Transverse colon (tissue), 4 donors: ENCODE measurements around the gene MBNL1. TPM values are rescaled to one million over a fixed set of nuclear protein-coding genes. Genes with fewer than 3 reads are reported as not detected.
A peak's percentile ranks its signal among the peaks of the same experiment; 100 is the strongest.
"Not testable (repeated sequence)": the region's sequence is repeated elsewhere in the genome, so short reads cannot be mapped to it uniquely, and the experiment has no call there.

Source experiments
- DNase-seq: peaks from one replicate; pipeline ENCODE4 v3.0.0-alpha.2; 2019
- H3K27ac ChIP-seq, 4 donors: fragments of 200-600 bp; sonication (generic); 2 replicates each; pipeline ENCODE4 v1.5.1; 2016 to 2018; ENCODE audit warnings: inconsistent platforms in 4 of 4
- H3K27me3 ChIP-seq: fragments of 200-600 bp; sonication (generic); 2 replicates; pipeline ENCODE4 v1.5.1; 2017; ENCODE audit warnings: inconsistent platforms
- H3K36me3 ChIP-seq, 4 donors: fragments of 200-600 bp; sonication (generic); 2 replicates each; pipeline ENCODE4 v1.5.1; 2017 to 2019; ENCODE audit warnings: inconsistent platforms in 4 of 4
- H3K4me1 ChIP-seq, 4 donors: fragments of 200-600 bp; sonication (generic); 2 replicates each; pipeline ENCODE4 v1.5.1; 2017 to 2020; ENCODE audit warnings: inconsistent platforms in 4 of 4
- H3K4me3 ChIP-seq, 4 donors: fragments of 200-600 bp; sonication (generic); 1 replicate in 1 of 4; 2 replicates in 3 of 4; pipeline versions ENCODE4 v1.5.1 to v1.6.1; 2017 to 2019; ENCODE audit warnings: inconsistent platforms in 4 of 4
- H3K9me3 ChIP-seq, 2 donors: fragments of 200-600 bp; sonication (generic); 2 replicates each; pipeline ENCODE4 v1.5.1; 2017 to 2019; ENCODE audit warnings: inconsistent platforms in 2 of 2
- EP300 ChIP-seq: sonication (generic); formaldehyde crosslinking; IDR thresholded peaks from one replicate; pipeline ENCODE4 v1.6.1; 2017; ENCODE audit warnings: antibody characterized with exemption, low read depth
- POLR2A ChIP-seq: fragments of 450-650 bp; IDR thresholded peaks from one replicate; pipeline ENCODE4 v1.6.1; 2016; ENCODE audit warnings: antibody characterized with exemption, mild to moderate bottlenecking, moderate library complexity
- POLR2AphosphoS5 ChIP-seq, 3 donors: sonication (generic); formaldehyde crosslinking; IDR thresholded peaks; one replicate each; pipeline ENCODE4 v1.6.1; 2016; ENCODE audit warnings: antibody characterized with exemption in 3 of 3
- whole genome bisulfite sequencing, 2 donors: methylation state at CpG; one replicate each; pipeline ENCODE4 v1.1.5; 2018; ENCODE audit warnings: low coverage in 1 of 2; 5-methylcytosine and 5-hydroxymethylcytosine counted together
- in situ Hi-C, 4 donors: fragments of 200-750 bp; cut with MboI; loops; one replicate each; pipeline versions ENCODE4 v1.15.0 to v1.15.1; 2017; ENCODE audit warnings: low sequenced_read_pairs in 3 of 4, low pct_ligation_motif_present in 1 of 4, low pct_unique_long_range_greater_than_20kb in 1 of 4
- intact Hi-C: fragments of 100-400 bp; cut with DNase I; formaldehyde crosslinking; loops from one replicate; pipeline ENCODE4 v1.15.1; 2023; ENCODE audit warnings: low total_unique reads
- total RNA-seq, 4 donors: library from RNA; depleted of rRNA; stranded (reverse); fragments of >200 nt; gene quantifications; one replicate each; pipeline ENCODE4 v1.1.0, GENCODE V29; 2016
- TF ChIP-seq, protein P1 (sequence below), 5 experiments: fragments of 200-600 bp in 3 of 5; fragments of 450-650 bp in 2 of 5; sonication (generic) in 3 of 5; IDR thresholded peaks; 1 replicate in 2 of 5; 2 replicates in 3 of 5; pipeline ENCODE4 v1.5.1; 2016 to 2017; ENCODE audit warnings: antibody characterized with exemption in 5 of 5, inconsistent platforms in 3 of 5, mild to moderate bottlenecking in 2 of 5, moderate library complexity in 1 of 5

MBNL1 gene
- total RNA-seq, 4 donors from 2014 or later: 232 to 658 (median 509) TPM

DNA sequence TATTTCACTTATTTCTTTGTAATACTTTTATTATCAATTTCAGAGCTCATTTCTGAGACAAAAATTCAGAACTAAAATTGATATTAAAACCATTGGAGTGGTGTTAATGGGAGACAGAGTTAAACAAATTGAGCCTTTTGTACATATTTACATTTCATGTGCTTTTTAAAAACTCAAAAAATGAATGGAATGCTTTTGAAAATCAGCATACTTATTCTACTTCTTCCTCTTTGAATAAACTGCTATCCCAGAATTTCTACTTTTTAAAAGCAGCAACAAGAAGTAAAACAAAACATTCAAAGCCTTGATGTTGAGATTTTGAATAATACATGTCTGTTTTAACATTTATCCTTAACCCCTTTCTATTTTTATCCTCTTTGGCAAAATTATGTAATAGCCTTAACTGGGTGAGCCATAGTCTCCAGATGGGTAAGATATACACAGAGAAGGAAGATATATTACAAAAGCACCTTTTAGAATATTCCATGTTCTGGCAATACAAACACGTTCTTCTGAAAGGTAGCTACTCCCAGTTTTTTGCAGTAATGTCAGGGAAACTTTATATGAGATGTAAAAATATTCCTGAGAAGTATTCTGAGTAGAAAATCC lies 123.6 kb downstream of the MBNL1 start:
- no peak overlapping the region for H3K4me3 ChIP-seq
- in situ Hi-C loops (no loop called here), intact Hi-C loops (no loop called here)
- TF ChIP-seq EP300 (no peak), POLR2A (no peak), POLR2AphosphoS5 (IDR thresholded peaks at IDR 0.05) (no peak)
- TF ChIP-seq, protein P1, sequence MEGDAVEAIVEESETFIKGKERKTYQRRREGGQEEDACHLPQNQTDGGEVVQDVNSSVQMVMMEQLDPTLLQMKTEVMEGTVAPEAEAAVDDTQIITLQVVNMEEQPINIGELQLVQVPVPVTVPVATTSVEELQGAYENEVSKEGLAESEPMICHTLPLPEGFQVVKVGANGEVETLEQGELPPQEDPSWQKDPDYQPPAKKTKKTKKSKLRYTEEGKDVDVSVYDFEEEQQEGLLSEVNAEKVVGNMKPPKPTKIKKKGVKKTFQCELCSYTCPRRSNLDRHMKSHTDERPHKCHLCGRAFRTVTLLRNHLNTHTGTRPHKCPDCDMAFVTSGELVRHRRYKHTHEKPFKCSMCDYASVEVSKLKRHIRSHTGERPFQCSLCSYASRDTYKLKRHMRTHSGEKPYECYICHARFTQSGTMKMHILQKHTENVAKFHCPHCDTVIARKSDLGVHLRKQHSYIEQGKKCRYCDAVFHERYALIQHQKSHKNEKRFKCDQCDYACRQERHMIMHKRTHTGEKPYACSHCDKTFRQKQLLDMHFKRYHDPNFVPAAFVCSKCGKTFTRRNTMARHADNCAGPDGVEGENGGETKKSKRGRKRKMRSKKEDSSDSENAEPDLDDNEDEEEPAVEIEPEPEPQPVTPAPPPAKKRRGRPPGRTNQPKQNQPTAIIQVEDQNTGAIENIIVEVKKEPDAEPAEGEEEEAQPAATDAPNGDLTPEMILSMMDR (IDR thresholded peaks at IDR 0.05): no peak
- H3K9me3 ChIP-seq: no peaks in the 10 kb centered on the region
- WGBS, 2 donors: 62 to 100% methylated on average over 1 of the region's 1 CpG
- H3K4me1 ChIP-seq: peaks cover 11 to 63% (median 19%) of the 10 kb centered on the region in 4 donors
- H3K27me3 ChIP-seq: no peaks in the 10 kb centered on the region
- no peak for DNase-seq
- H3K27ac ChIP-seq: peak overlapping the region; percentile 19 to 52 (median 40)
- H3K36me3 ChIP-seq: no peaks in the 10 kb centered on the region

GRCh38 chr3:152394246-152394645 lies 125.5 kb downstream of the MBNL1 start:
- intact Hi-C loops (no loop called here), in situ Hi-C loops (no loop called here)
- no peaks in the 10 kb centered on the region for H3K36me3 ChIP-seq
- H3K27me3 ChIP-seq: no peaks in the 10 kb centered on the region
- no peaks in the 10 kb centered on the region for H3K9me3 ChIP-seq
- H3K4me1 ChIP-seq: peaks cover 21 to 64% (median 27%) of the 10 kb centered on the region in 4 donors
- WGBS, 2 donors: 60 to 86% methylated on average over 1 of the region's 1 CpG
- H3K4me3 ChIP-seq: no peak overlapping the region
- no peak for DNase-seq
- TF ChIP-seq POLR2A (no peak), POLR2AphosphoS5 (IDR thresholded peaks at IDR 0.05) (no peak), EP300 (no peak)
- TF ChIP-seq, protein P1 (IDR thresholded peaks at IDR 0.05): no peak
- H3K27ac ChIP-seq: peak overlapping the region in 1 of 4 donors; percentile 27

- 92 to 100% methylated on average over 1 to 4 of the region's 4 CpGs for WGBS, 2 donors
- H3K4me3 ChIP-seq: no peak overlapping the region
- no peaks in the 10 kb centered on the region for H3K9me3 ChIP-seq
- DNase-seq: no peak
- TF ChIP-seq, protein P1 (IDR thresholded peaks at IDR 0.05): no peak
- TF ChIP-seq EP300 (no peak), POLR2AphosphoS5 (IDR thresholded peaks at IDR 0.05) (no peak), POLR2A (no peak)
- H3K27me3 ChIP-seq: no peaks in the 10 kb centered on the region
- in situ Hi-C loops (no loop called here), intact Hi-C loops (no loop called here)
- no peaks in the 10 kb centered on the region for H3K36me3 ChIP-seq
- peak overlapping the region in 1 of 4 donors; percentile 15 for H3K27ac ChIP-seq
- peaks cover 34 to 68% (median 39%) of the 10 kb centered on the region in 4 donors for H3K4me1 ChIP-seq
These were observed 127.0 kb downstream of the MBNL1 start for GRCh38 chr3:152395764-152396163.

DNA sequence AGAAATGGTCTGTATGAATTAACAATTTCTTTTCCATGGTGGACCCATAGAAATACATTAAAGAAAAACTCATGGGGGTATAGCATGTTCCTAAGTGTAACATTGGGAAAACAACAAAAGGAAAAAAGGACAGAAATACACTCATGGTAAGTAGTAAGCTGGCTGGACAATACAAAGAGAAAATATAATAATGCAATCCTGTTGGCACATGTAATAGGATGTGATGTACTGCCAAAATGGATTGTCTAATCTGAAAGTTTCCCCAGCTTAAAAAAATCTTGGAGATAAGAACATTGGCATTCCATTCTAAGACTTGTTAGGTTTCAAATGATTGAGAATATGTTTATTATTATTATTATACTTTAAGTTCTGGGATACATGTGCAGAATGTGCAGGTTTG lies 128.1 kb downstream of the MBNL1 start:
- intact Hi-C loops (no loop called here), in situ Hi-C loops (no loop called here)
- TF ChIP-seq POLR2AphosphoS5 (IDR thresholded peaks at IDR 0.05) (no peak), POLR2A (no peak)
- TF ChIP-seq, protein P1 (IDR thresholded peaks at IDR 0.05): no peak
- H3K27ac ChIP-seq: peak overlapping the region in 2 of 4 donors; percentile 15 to 24
- H3K27me3 ChIP-seq: no peaks in the 10 kb centered on the region
- no peaks in the 10 kb centered on the region for H3K9me3 ChIP-seq
- H3K4me1 ChIP-seq: peaks cover 36 to 68% (median 44%) of the 10 kb centered on the region in 4 donors
- no peak for DNase-seq
- H3K4me3 ChIP-seq: no peak overlapping the region
- H3K36me3 ChIP-seq: no peaks in the 10 kb centered on the region

DNA sequence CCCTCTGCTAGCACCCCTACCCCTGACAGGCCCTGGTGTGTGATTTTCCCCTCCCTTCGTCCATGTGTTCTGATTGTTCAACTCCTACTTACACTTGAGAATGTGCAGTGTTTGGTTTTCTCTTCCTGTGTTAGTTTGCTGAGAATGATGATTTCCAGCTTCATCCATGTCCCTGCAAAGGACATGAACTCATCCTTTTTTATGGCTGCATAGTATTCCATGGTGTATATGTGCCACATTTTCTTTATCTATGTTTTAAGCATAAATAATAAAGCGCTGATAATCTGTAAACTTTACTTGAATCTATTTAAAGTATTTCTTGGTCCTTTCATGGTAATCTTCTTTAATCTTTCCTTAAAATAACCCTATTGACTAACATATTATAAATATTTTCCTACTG lies 128.6 kb downstream of the MBNL1 start:
- peak overlapping the region in 1 of 4 donors; percentile 24 for H3K27ac ChIP-seq

More for the DNA sequence above, 128.6 kb downstream of the MBNL1 start:
- H3K36me3 ChIP-seq, H3K9me3 ChIP-seq, in situ Hi-C loops, H3K4me3 ChIP-seq, DNase-seq, intact Hi-C loops, H3K27me3 ChIP-seq: not testable (repeated sequence)
- peaks cover 40 to 68% (median 45%) of the 10 kb centered on the region in 4 donors for H3K4me1 ChIP-seq
- WGBS, 2 donors: 94 to 100% methylated on average over 1 to 2 of the region's 2 CpGs
